ENCODE data around the gene UBL4B.

UBL4B gene

DNA sequence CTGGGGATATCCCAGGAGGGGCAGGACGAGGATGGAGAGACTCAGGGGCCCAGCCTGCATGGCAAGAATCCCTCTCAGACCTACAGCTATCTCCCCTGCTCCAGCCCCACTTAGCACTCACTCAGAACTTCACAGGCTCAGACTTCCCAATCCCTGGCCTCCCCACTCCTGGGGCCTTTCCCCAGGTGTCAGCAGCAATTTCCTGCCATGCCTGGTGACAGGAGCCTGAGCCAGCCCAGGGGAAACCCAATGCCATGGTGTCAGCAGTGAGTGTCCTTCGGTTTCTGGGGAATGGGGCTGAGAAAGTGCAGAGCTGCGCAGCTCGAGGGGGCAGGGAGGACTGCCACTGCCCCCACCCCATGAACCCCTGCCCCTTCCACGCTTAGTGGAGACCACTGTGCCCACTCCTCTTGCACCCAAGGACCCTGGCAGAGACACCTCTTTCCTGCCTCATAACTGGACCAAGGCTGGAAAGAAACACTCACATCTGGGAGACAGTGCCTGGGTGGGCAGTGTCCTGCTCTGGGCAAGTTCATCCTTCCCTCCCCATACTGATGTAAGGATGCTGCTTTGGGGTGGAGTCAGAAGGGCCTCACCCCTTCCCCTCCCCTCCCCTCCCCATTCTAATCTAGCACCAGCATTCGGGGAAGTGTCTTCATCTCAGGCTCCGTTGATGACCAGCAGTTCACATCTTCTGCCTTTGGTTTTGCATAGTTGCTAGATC is 17.1 kb upstream of the UBL4B start:
- TF ChIP-seq, protein P1, sequence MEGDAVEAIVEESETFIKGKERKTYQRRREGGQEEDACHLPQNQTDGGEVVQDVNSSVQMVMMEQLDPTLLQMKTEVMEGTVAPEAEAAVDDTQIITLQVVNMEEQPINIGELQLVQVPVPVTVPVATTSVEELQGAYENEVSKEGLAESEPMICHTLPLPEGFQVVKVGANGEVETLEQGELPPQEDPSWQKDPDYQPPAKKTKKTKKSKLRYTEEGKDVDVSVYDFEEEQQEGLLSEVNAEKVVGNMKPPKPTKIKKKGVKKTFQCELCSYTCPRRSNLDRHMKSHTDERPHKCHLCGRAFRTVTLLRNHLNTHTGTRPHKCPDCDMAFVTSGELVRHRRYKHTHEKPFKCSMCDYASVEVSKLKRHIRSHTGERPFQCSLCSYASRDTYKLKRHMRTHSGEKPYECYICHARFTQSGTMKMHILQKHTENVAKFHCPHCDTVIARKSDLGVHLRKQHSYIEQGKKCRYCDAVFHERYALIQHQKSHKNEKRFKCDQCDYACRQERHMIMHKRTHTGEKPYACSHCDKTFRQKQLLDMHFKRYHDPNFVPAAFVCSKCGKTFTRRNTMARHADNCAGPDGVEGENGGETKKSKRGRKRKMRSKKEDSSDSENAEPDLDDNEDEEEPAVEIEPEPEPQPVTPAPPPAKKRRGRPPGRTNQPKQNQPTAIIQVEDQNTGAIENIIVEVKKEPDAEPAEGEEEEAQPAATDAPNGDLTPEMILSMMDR (IDR thresholded peaks at IDR 0.05; ENCODE audit: extremely low read depth, missing control alignments) = no peak
- no peak for DNase-seq (ENCODE audit: low spot score)

- TF ChIP-seq, protein P1 (IDR thresholded peaks at IDR 0.05; ENCODE audit: extremely low read depth, missing control alignments) = no peak
Measured at GRCh38 chr1:110097507-110098221, 14.6 kb upstream of the UBL4B start.

DNA sequence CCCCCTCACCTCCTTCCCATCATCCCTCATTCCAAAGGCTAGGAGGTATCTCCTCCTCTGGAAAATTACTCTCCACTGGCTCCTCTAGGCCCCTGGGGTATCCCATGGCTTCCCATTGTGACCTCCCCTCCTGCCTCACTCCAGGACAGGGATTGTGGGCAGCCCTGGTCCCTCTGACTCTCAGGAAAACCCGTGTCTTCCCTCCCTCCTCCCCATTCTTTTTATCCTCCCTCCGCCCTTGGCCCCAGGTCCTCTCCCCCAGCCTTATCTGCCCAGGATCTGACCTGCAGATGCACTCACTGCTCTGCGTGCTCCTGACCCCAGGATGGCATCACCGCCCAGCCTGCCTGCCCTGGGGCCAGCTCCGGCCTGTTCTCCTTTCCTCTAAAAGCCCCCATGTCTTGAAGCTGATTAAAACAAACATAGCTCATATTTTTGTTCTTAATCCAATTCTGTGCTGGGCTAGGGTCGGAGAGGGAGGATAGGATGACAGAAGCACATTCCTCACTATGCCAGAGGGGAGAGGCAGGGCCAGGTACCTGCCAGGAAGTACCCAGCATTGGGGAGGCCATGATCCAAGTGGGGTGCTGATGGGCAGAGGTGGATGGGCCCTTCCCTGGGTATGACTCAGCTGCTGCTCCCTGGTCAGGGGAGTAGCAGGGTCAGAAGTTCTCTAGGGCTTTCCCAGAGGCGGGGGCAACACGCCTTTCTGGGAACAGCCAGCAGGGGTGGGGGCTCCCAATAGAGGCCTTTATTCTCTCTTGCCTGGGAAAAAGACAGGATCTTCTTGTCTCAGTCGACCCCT is 13.8 kb upstream of the UBL4B start:
- TF ChIP-seq, protein P1 (IDR thresholded peaks at IDR 0.05; ENCODE audit: extremely low read depth, missing control alignments) = no peak
- DNase-seq (ENCODE audit: low spot score) = no peak

More at GRCh38 chr1:110097507-110098221, 14.6 kb upstream of the UBL4B start:
- no peak for DNase-seq (ENCODE audit: low spot score)

DNA sequence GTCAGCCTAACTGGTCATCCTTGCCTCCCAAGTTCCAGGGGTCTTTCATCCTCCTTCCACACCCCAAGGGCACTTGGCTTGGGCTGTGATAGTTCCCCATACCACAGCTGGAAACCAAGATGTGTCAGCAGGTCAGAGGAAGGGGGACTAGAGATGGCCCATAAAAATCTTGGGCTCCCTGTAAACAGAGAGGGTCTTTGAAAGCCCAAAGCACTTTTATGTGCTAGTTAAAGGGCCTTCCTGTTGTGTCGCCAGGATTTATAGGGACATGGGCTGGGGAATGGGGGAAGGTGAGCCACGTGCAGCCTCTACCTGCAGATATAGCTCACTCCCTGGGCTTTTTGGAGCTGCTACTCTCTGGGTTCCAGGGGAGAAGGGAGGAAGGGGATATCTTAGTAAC is 11.9 kb upstream of the UBL4B start:
- no peak for DNase-seq (ENCODE audit: low spot score)
- TF ChIP-seq, protein P1 (IDR thresholded peaks at IDR 0.05; ENCODE audit: extremely low read depth, missing control alignments) = no peak

DNA sequence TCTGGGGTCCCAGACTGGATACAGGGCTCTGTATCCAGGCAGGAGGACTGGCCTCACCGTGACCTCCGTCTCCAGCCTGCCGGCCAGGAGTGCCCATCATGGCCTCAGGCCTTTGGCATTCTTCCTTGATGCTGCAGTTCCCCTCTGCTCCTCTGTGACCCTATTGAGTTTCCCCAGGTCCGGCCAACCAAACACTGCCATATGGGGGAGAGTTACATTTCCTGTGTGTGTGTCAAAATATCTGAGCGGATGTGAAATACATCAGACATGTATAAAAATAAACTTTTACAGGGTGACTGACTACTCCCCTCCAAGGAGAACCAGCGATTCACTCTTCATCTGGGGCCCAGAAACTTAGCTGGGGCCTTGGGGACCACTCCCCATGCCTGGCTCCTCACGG is 10.2 kb upstream of the UBL4B start:
- DNase-seq (ENCODE audit: low spot score) = peak; percentile 47
- TF ChIP-seq, protein P1 (IDR thresholded peaks at IDR 0.05; ENCODE audit: extremely low read depth, missing control alignments) = no peak

DNA sequence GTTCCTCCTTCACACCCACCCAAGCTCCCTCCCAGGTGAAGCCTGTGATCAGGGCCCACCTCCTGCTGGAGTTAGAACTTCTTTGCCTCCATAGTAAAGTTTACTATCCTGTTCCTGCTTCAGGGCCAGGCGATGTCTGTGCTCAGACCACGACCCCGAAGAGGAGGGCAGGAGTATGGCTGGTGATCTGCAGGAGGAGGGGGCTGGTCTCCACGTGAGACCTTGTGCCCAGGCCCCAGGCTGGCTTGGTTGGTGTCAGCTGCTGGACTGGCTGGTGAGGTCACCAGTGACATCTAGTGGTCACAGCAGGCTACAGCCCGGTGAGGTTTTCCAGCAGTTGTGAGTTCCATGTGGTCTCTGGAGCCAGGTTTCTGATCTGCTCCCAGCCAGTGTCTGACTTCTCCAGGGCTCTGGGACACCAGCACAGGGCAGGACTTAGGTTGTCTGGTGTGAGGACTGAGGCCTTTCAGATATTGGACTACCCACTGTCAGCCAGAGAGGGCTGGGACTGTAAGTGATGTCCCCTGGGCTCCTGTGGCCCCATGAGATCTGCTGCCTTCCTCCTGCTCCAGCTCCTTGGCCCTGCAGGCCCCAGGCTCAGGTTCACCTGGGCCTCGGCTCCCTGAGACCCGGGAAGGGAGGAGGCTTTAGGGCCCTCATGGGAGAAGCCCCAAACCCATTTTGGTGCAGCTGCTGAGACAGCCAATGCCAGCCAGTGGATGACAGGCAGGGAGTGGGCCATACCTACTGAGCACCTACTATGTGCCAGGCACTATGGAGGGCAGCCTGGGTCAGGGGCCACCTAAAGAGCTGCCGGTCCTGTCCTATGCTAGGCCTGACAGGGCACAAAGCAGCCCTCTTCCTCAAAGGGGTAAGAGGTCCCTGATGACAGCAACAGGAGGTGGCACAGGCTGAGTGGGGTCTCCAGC is 6.0 kb upstream of the UBL4B start:
- TF ChIP-seq, protein P1 (IDR thresholded peaks at IDR 0.05; ENCODE audit: extremely low read depth, missing control alignments) = peak; percentile 78
- peak; percentile 78 for DNase-seq (ENCODE audit: low spot score)
